K562 (cell line): ENCODE measurements around the gene RTP5. TPM values are rescaled to one million over a fixed set of nuclear protein-coding genes. Genes with fewer than 3 reads are reported as not detected.

Experiments
- ATAC-seq: fragments of 200-7000 bp; cut with Tn5 transposase; 3 replicates; pipeline ENCODE4 v1.9.1; 2020; ENCODE audit warnings: moderate library complexity
- BruUV-seq: library from RNA; stranded (reverse); fragments of 400-500 nt; replicated peaks from 2 replicates; lab custom pipeline; 2021; lab: Mats Ljungman, UMichigan
- CTCF ChIA-PET: fragments of 300-600 bp; formaldehyde crosslinking; extraction: SDS; loops from one replicate; lab custom pipeline; 2021; ENCODE audit warnings: low intra/inter-chr PET ratio; lab: Yijun Ruan, JAX
- POLR2A ChIA-PET: fragments of 300-600, 350-650 bp; sonication (Branson Sonifier 250); formaldehyde crosslinking; extraction: SDS; loops from one replicate; lab custom pipeline; 2021; ENCODE audit warnings: antibody characterized with exemption, inconsistent platforms; lab: Yijun Ruan, JAX
- DNase-seq, 4 experiments: peaks; one replicate each; pipeline versions ENCODE4 v3.0.0 to v3.0.0-alpha.2; 2011 to 2018; ENCODE audit warnings: low spot score in 3 of 4, mixed read lengths in 3 of 4; ENCODE audit errors: extremely low read depth in 1 of 4
- FAIRE-seq: peaks from 2 replicates; lab custom pipeline; 2011; peaks lifted over from hg19 to GRCh38; lab: Jason Lieb, UNC
- H2AFZ ChIP-seq: 2 replicates; pipeline ENCODE4 v1.6.0; 2011; ENCODE audit warnings: low read depth, low read length, control low read depth, inconsistent platforms
- H3K27ac ChIP-seq: fragments of 200-600 bp; 3 replicates; pipeline ENCODE4 v1.8.0; 2011; ENCODE audit warnings: low read depth, mild to moderate bottlenecking, control low read depth, inconsistent platforms, low read length, moderate library complexity, mixed read lengths; ENCODE audit errors: extremely low read depth
- H3K27me3 ChIP-seq, 2 experiments: fragments of 300-600 bp in 1 of 2; 2 replicates in 1 of 2; 3 replicates in 1 of 2; pipeline versions ENCODE4 v1.6.0 to v1.8.0; 2011; ENCODE audit warnings: inconsistent platforms in 2 of 2, low read length in 2 of 2, mild to moderate bottlenecking in 1 of 2, mixed read lengths in 1 of 2, moderate library complexity in 1 of 2; ENCODE audit not compliant: control insufficient read depth in 2 of 2, insufficient read depth in 2 of 2
- H3K36me3 ChIP-seq: fragments of 300-600 bp; 3 replicates; pipeline ENCODE4 v1.8.0; 2011; ENCODE audit warnings: mild to moderate bottlenecking, low read length, inconsistent platforms; ENCODE audit not compliant: control insufficient read depth, insufficient read depth
- H3K4me1 ChIP-seq, 2 experiments: fragments of 200-600 bp in 1 of 2; replicated peaks in 1 of 2; 2 replicates in 1 of 2; 3 replicates in 1 of 2; pipeline versions ENCODE4 v1.5.1 to v1.8.0; 2011; ENCODE audit warnings: inconsistent platforms in 2 of 2, low read length in 2 of 2, mild to moderate bottlenecking in 1 of 2, mixed read lengths in 1 of 2, moderate library complexity in 1 of 2; ENCODE audit not compliant: control insufficient read depth in 2 of 2, insufficient read depth in 2 of 2
- H3K4me2 ChIP-seq: 2 replicates; pipeline ENCODE4 v1.6.1; 2011; ENCODE audit warnings: low read length, control low read depth, inconsistent platforms, mixed read lengths; ENCODE audit not compliant: insufficient read depth
- H3K4me3 ChIP-seq: fragments of 200-600 bp; sonication (generic), shearing (Covaris generic); 2 replicates; pipeline ENCODE4 v1.5.1; 2016; ENCODE audit warnings: control low read depth, inconsistent platforms
- H3K79me2 ChIP-seq: fragments of 200-600 bp; 3 replicates; pipeline ENCODE4 v1.8.0; 2011; ENCODE audit warnings: low read length, inconsistent platforms; ENCODE audit not compliant: control insufficient read depth, insufficient read depth
- H3K9ac ChIP-seq, 2 experiments: 2 replicates each; pipeline versions ENCODE4 v1.6.0 to v1.6.1; 2011; ENCODE audit warnings: low read depth in 2 of 2, low read length in 2 of 2, control low read depth in 1 of 2, inconsistent platforms in 1 of 2, mild to moderate bottlenecking in 1 of 2, mixed read lengths in 1 of 2; ENCODE audit not compliant: insufficient read depth in 1 of 2
- H3K9me1 ChIP-seq: one replicate; pipeline ENCODE4 v1.6.0; 2011; ENCODE audit warnings: inconsistent platforms, mild to moderate bottlenecking, low read length, moderate library complexity; ENCODE audit not compliant: control insufficient read depth, insufficient read depth
- H3K9me3 ChIP-seq: replicated peaks from 2 replicates; pipeline ENCODE4 v1.5.1; 2011; ENCODE audit warnings: low read depth, low read length, inconsistent platforms; ENCODE audit not compliant: control insufficient read depth, insufficient read depth
- H4K20me1 ChIP-seq: replicated peaks from 2 replicates; pipeline ENCODE4 v1.6.1; 2011; ENCODE audit warnings: low read length, inconsistent platforms, mixed read lengths; ENCODE audit not compliant: control insufficient read depth, insufficient read depth
- TARDBP ChIP-seq: fragments of 450-650 bp; IDR thresholded peaks from 2 replicates; pipeline ENCODE4 v1.6.1; 2016
- ZNF830 ChIP-seq: fragments of 250-450 bp; sonication (Bioruptor Pico); IDR thresholded peaks from 2 replicates; pipeline ENCODE4 v1.5.0; 2021; ENCODE audit warnings: mild to moderate bottlenecking
- WGBS: fragments of 100-300 bp; shearing (Covaris generic); methylation state at CpG from one replicate; pipeline ENCODE4 v1.1.6; 2016; ENCODE audit warnings: low coverage, mixed read lengths; ENCODE audit not compliant: insufficient coverage; ENCODE audit errors: missing lambda C conversion rate; 5-methylcytosine and 5-hydroxymethylcytosine counted together
- in situ Hi-C: fragments of 300-500 bp; cut with MboI; formaldehyde crosslinking; loops from 4 replicates; pipeline ENCODE4 v1.15.0; 2018; ENCODE audit warnings: inconsistent platforms, mixed read lengths
- intact Hi-C: fragments of 100-400 bp; cut with micrococcal nuclease; formaldehyde crosslinking; loops from 2 replicates; pipeline ENCODE4 v1.14.2; 2022
- polyA plus RNA-seq, 8 experiments: library from polyadenylated mRNA; depleted of rRNA in 4 of 8; stranded (reverse) in 5 of 8; unstranded in 3 of 8; fragments of >200 nt; fragmentation: Nextera tagmentation in 2 of 8; fragmentation: Illumina TruSeq in 1 of 8; extraction: Ambion mirVana in 2 of 8; extraction: Trizol in 1 of 8; gene quantifications; 2 replicates each; pipeline versions ENCODE4 v1.2.1 to v1.2.3, GENCODE V29; 2011 to 2014; ENCODE audit warnings: inconsistent platforms in 1 of 8, missing spikeins in 1 of 8
- total RNA-seq, 7 experiments: library from RNA; depleted of rRNA in 6 of 7; stranded (reverse); fragments of >200 nt in 6 of 7; fragmentation: Illumina TruSeq in 2 of 7; extraction: Trizol in 2 of 7; gene quantifications; 2 replicates each; pipeline versions ENCODE4 v1.2.1 to v1.2.3, GENCODE V29; 2011 to 2021; ENCODE audit warnings: low replicate concordance in 1 of 7
- TF ChIP-seq, protein P1 (sequence below): fragments of 200-400 bp; formaldehyde crosslinking; IDR thresholded peaks from 2 replicates; pipeline ENCODE4 v1.6.1; 2017; ENCODE audit warnings: mild to moderate bottlenecking, low read depth, low read length, moderate library complexity

Gene RTP5
- total and polyA plus RNA-seq, 9 of the 15 experiments (the other 6 are each of a cell fraction or from before 2014, with no cell fraction given): not detected

- ChIA-PET CTCF (no interaction called here), POLR2A (no interaction called here)
- H3K4me3 ChIP-seq: no peak overlapping the region
- H3K79me2 ChIP-seq: no peaks in the 10 kb centered on the region
- H3K27me3 ChIP-seq: no peaks in the 10 kb centered on the region
- FAIRE-seq (no peak), ATAC-seq (no peak), DNase-seq (no peak)
- intact Hi-C loops (no loop called here), in situ Hi-C loops (no loop called here)
- BruUV-seq: no TSS peak
- peaks cover 0 to 43% of the 10 kb centered on the region in 2 experiments; a peak in 2 of 5 replicates for H3K4me1 ChIP-seq
- 60% methylated on average over 17 of the region's 30 CpGs for WGBS
- no peaks in the 10 kb centered on the region for H4K20me1 ChIP-seq
- H2AFZ ChIP-seq: no peak overlapping the region
- H3K9me3 ChIP-seq: no peaks in the 10 kb centered on the region
- no peak overlapping the region for H3K9ac ChIP-seq
- TF ChIP-seq, protein P1, sequence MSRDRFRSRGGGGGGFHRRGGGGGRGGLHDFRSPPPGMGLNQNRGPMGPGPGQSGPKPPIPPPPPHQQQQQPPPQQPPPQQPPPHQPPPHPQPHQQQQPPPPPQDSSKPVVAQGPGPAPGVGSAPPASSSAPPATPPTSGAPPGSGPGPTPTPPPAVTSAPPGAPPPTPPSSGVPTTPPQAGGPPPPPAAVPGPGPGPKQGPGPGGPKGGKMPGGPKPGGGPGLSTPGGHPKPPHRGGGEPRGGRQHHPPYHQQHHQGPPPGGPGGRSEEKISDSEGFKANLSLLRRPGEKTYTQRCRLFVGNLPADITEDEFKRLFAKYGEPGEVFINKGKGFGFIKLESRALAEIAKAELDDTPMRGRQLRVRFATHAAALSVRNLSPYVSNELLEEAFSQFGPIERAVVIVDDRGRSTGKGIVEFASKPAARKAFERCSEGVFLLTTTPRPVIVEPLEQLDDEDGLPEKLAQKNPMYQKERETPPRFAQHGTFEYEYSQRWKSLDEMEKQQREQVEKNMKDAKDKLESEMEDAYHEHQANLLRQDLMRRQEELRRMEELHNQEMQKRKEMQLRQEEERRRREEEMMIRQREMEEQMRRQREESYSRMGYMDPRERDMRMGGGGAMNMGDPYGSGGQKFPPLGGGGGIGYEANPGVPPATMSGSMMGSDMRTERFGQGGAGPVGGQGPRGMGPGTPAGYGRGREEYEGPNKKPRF: no peak
- TF ChIP-seq TARDBP (no peak), ZNF830 (CRISPR knock-in tag) (no peak)
- no peak overlapping the region for H3K4me2 ChIP-seq
- no peak overlapping the region for H3K27ac ChIP-seq
- no peaks in the 10 kb centered on the region for H3K36me3 ChIP-seq
- H3K9me1 ChIP-seq: no peaks in the 10 kb centered on the region
These were observed 29.1 kb downstream of the RTP5 start for GRCh38 chr2:241898463-241899270.
